ENCODE data around the gene TNPO3.

Gene TNPO3

DNA sequence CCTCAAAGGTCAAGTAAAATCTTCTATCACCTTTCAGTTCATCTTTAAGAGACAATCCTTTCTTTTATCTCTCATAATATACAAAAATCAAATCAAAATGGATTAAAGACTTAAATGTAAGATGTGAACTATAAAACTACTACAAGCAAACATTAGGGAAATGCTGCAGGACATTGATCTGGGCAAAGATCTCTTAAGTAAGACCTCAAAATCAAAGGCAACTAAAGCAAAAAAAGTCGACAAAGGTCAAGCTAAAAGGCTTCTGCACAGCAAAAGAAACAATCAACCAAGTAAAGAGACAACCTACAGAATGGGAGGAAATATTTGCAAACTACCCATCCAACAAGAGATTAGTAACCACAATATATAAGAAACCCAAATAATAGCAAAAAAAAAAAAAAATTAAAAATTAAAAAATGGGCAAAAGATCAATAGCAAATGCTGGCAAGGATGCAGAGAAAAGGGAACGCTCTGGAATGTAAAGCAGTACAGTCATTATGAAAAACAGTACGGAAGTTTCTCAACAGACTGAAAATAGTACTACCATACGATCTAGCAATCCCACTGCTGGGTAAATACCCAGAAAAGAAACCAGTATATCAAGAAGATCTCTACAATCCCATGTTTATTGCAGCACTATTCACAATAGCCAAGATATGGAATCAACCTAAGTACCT lies 41.7 kb downstream of the TNPO3 start:
- ChIA-PET CTCF (interaction anchor here (0.7 to 1.0 kb wide), 3 partner anchors 8 to 78 kb away, joined by 3 read pairs; no protein-coding TSS in a partner anchor), POLR2A (no interaction called here)
- TF ChIP-seq, protein P1, sequence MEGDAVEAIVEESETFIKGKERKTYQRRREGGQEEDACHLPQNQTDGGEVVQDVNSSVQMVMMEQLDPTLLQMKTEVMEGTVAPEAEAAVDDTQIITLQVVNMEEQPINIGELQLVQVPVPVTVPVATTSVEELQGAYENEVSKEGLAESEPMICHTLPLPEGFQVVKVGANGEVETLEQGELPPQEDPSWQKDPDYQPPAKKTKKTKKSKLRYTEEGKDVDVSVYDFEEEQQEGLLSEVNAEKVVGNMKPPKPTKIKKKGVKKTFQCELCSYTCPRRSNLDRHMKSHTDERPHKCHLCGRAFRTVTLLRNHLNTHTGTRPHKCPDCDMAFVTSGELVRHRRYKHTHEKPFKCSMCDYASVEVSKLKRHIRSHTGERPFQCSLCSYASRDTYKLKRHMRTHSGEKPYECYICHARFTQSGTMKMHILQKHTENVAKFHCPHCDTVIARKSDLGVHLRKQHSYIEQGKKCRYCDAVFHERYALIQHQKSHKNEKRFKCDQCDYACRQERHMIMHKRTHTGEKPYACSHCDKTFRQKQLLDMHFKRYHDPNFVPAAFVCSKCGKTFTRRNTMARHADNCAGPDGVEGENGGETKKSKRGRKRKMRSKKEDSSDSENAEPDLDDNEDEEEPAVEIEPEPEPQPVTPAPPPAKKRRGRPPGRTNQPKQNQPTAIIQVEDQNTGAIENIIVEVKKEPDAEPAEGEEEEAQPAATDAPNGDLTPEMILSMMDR (IDR thresholded peaks at IDR 0.05; ENCODE audit: insufficient read depth, low read length, missing control alignments): no peak
- no peak overlapping the region for H3K4me3 ChIP-seq (ENCODE audit: low read depth, low read length)
- DNase-seq (ENCODE audit: low read depth, low spot score): no peak

DNA sequence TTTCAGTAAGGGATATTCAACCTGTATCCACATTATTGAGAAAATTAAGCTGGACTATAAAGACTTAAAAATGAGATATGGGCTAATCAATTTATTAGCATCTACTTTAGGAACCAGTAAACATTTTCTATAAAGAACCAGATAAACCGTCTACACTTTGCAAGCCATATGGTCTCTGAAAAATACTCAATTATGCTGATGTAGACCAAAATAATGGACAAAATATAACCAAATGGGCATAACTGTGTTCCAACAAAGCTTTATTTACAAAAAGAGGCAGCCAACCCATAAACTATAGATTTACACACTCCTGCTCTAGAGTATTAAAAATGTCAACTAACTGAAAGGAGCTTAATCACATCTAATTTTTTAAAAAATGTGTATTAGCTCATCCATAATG lies 42.3 kb downstream of the TNPO3 start:
- no peak overlapping the region for H3K4me3 ChIP-seq (ENCODE audit: low read depth, low read length)
- CTCF ChIA-PET: interaction anchor here (0.7 to 1.0 kb wide), 3 partner anchors 9 to 79 kb away, joined by 3 read pairs; no protein-coding TSS in a partner anchor
- POLR2A ChIA-PET: no interaction called here
- TF ChIP-seq, protein P1 (IDR thresholded peaks at IDR 0.05; ENCODE audit: insufficient read depth, low read length, missing control alignments): no peak
- no peak for DNase-seq (ENCODE audit: low read depth, low spot score)

DNA sequence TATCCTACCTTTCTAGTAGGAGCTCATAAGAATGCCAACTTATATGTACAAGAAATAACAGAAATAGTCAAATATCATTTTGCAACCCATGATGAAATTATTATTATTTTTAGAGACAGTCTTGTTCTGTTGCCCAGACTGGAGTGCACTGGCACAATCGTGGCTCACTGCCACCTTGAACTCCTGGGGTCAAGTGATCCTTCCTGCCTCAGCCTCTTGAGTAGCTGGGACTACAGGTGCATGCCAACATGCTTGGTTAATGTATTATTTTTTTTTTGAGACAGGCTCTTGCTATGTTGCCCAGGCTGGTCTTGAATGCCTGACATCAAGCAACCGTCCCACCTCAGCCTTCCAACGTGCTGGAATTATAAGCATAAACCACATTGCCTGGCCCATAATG lies 44.8 kb downstream of the TNPO3 start:
- H3K4me3 ChIP-seq (ENCODE audit: low read depth, low read length): no peak overlapping the region
- TF ChIP-seq, protein P1 (IDR thresholded peaks at IDR 0.05; ENCODE audit: insufficient read depth, low read length, missing control alignments): no peak
- ChIA-PET POLR2A (no interaction called here), CTCF (interaction anchor here (0.8 to 1.6 kb wide), 2 partner anchors 9 to 81 kb away, joined by 3 to 6 read pairs; no protein-coding TSS in a partner anchor)
- no peak for DNase-seq (ENCODE audit: low read depth, low spot score)

DNA sequence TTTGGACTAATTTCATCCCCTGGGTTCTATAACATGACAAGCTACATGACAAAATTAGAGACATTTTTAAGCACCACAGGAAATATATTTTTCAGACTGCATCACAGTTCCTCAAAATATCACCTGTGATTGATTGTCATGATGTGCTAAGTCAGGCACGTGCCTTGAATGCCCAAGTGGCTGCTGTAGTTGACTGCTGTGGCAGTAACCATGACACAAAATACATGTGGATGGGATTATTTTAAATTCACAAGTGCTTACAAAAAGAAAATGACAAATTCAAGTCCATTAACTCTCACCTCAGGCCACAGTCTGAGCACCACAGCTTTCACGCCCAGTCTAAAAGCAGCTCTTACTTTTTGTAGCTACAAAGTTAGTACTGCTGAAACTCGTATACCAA lies 45.5 kb downstream of the TNPO3 start:
- DNase-seq (ENCODE audit: low read depth, low spot score): no peak
- ChIA-PET POLR2A (no interaction called here), CTCF (interaction anchor here (0.8 to 1.6 kb wide), 2 partner anchors 9 to 82 kb away, joined by 3 to 6 read pairs; no protein-coding TSS in a partner anchor)
- no peak overlapping the region for H3K4me3 ChIP-seq (ENCODE audit: low read depth, low read length)
- TF ChIP-seq, protein P1 (IDR thresholded peaks at IDR 0.05; ENCODE audit: insufficient read depth, low read length, missing control alignments): no peak

DNA sequence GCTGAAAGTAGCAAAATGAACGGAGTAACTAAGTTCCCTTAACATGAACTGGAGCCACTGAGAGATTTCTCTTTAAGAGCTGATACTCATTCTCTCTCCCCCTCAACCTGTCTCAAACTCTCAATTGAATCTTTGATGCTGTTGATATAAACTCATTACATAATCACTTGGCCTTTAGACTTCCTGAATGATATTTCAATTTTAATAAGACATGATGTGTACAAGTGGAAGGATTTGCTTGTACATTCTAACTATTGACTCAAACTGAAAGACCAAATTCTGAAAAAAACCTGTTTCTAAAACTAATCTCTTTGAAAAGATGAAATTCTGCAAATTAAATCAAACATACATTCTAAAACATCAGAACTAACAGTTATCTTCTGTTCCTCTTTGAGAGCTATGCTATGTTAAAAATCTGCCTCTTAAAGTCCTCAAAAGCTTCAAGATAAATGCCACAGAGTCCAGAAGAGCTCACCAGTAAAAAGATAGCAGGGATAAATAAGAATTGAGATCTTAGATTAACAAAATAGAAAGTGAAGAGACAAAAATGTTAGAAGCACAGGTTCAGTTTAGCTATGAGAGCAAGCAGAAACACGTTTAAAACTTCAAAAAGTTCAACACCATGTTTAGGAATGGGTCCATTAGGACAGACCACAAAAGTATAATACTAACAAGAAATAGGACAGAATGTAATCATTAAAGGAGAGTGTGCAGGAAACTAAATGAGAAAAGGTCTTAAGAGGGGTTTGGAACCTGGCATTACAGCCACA lies 46.1 kb downstream of the TNPO3 start:
- ChIA-PET POLR2A (no interaction called here), CTCF (interaction anchor here (1.6 kb wide), 1 partner anchor 10 kb away, joined by 6 read pairs; no protein-coding TSS in a partner anchor)
- no peak overlapping the region for H3K4me3 ChIP-seq (ENCODE audit: low read depth, low read length)
- DNase-seq (ENCODE audit: low read depth, low spot score): no peak
- TF ChIP-seq, protein P1 (IDR thresholded peaks at IDR 0.05; ENCODE audit: insufficient read depth, low read length, missing control alignments): no peak

DNA sequence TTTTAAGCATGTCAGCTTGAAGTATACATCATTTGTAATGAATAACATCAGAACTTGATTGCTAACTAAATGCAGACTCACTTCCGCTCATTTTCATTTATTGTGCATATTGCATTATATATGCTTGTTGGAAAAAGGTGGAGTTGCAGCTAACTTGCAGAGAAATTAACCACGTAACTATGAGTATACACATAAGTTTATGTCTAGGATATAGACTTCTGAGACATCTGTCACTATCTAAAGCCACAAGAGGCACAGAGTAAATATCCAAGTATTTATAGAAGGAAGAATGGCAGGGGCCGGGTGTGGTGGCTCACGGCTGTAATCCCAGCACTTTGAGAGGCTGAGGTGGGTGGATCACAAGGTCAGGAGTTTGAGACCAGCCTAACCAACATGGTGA lies 47.3 kb downstream of the TNPO3 start:
- DNase-seq (ENCODE audit: low read depth, low spot score): no peak
- H3K4me3 ChIP-seq (ENCODE audit: low read depth, low read length): no peak overlapping the region
- POLR2A ChIA-PET: interaction anchor here (1.1 kb wide), 1 partner anchor 47 kb away, joined by 3 read pairs; no protein-coding TSS in a partner anchor
- TF ChIP-seq, protein P1 (IDR thresholded peaks at IDR 0.05; ENCODE audit: insufficient read depth, low read length, missing control alignments): no peak
- CTCF ChIA-PET: no interaction called here

Data from AG04449 (cell line).